ENCODE data around the gene MED25. TPM values are rescaled to one million over a fixed set of nuclear protein-coding genes. Genes with fewer than 3 reads are reported as not detected.

MED25 gene
- total and polyA plus RNA-seq, 3 experiments from 2014 or later: 23.7 to 47.2 (median 42.3) TPM

GRCh38 chr19:49870309-49870901 is 52.3 kb downstream of the MED25 start:
- Histone ChIP-seq H3K4me1 (ENCODE audit: insufficient read depth, low read length) (peaks cover 44% of the 10 kb centered on the region), H3K27ac (ENCODE audit: low read depth, low read length) (peak overlapping the region; percentile 71), H3K4me3 (ENCODE audit: low read length) (peak overlapping the region; percentile 73), H3K9me3 (ENCODE audit: low read length) (no peaks in the 10 kb centered on the region), H3K36me3 (ENCODE audit: insufficient read depth, low read length) (no peaks in the 10 kb centered on the region), H3K27me3 (ENCODE audit: insufficient read depth, low read length, poor library complexity, severe bottlenecking) (no peaks in the 10 kb centered on the region)
- peaks cover 21 to 36% (median 27%) of the 10 kb centered on the region in 3 donors for H3K4me1 Mint-ChIP-seq
- peak overlapping the region in 7 of 8 donors; percentile 66 to 97 (median 89) for H3K27ac Mint-ChIP-seq
- POLR2A ChIA-PET: interaction anchor here (0.6 to 1.1 kb wide), 2 partner anchors 11 to 191 kb away, joined by 3 to 4 read pairs; no protein-coding TSS in a partner anchor
- CTCF ChIA-PET: interaction anchor here (1.8 kb wide), 1 partner anchor 20 kb away, joined by 6 read pairs; no protein-coding TSS in a partner anchor
- H3K27me3 Mint-ChIP-seq: peaks cover 0 to 4% of the 10 kb centered on the region in 2 donors
- peaks cover 0 to 3% (median 0%) of the 10 kb centered on the region in 5 donors for H3K9me3 Mint-ChIP-seq
- peak in 1 of 5 donors; percentile 49 for DNase-seq
- H3K36me3 Mint-ChIP-seq: peaks cover 0 to 17% (median 0%) of the 10 kb centered on the region in 3 donors
- peak overlapping the region in 2 of 7 donors; percentile 84 to 86 for H3K4me3 Mint-ChIP-seq

DNA sequence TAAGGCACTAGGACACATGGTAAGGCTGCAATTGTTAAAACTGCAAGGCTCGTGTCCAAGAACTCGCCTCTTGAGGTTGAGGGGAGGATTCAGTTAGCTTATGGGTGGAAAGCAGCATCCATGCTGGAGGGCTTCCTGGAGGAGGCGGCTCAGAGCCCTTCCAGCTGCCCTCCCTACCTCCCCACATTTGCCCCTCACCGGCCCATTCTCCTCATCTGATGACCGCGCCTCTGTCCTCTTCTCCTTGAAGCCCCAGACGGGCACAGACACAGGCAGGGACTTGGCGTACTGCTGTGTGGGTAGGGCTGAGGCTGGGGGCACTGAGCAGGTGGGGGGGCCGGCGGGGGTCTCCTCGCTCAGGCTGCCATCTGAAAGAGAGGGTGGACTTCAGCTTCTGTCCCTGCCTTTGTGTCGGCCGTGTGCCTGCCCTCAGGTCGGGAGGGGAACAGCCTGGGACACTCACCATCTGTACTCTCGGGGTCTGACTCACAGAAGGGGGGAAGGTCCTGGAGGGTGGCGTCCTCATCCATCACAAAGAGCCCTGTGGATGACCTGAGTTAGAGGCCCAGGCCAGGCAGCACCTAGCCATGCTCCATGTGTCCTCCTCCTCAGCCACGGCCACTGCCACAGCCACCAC is 53.4 kb downstream of the MED25 start:
- Mint-ChIP-seq H3K27ac (peak overlapping the region in 5 of 8 donors; percentile 29 to 93 (median 68)), H3K36me3 (peaks cover 0 to 15% (median 0%) of the 10 kb centered on the region in 3 donors), H3K4me1 (peaks cover 24 to 33% (median 27%) of the 10 kb centered on the region in 3 donors), H3K9me3 (peaks cover 0 to 3% (median 0%) of the 10 kb centered on the region in 5 donors), H3K27me3 (peaks cover 0 to 4% of the 10 kb centered on the region in 2 donors), H3K4me3 (peak overlapping the region in 4 of 7 donors; percentile 20 to 55 (median 36))
- DNase-seq: peak in 1 of 5 donors; percentile 45
- Histone ChIP-seq H3K9me3 (ENCODE audit: low read length) (no peaks in the 10 kb centered on the region), H3K36me3 (ENCODE audit: insufficient read depth, low read length) (no peaks in the 10 kb centered on the region), H3K27me3 (ENCODE audit: insufficient read depth, low read length, poor library complexity, severe bottlenecking) (no peaks in the 10 kb centered on the region), H3K4me1 (ENCODE audit: insufficient read depth, low read length) (peaks cover 41% of the 10 kb centered on the region), H3K27ac (ENCODE audit: low read depth, low read length) (no peak overlapping the region), H3K4me3 (ENCODE audit: low read length) (no peak overlapping the region)
- ChIA-PET POLR2A (interaction anchor here (0.6 kb wide), 1 partner anchor 192 kb away, joined by 3 read pairs; no protein-coding TSS in a partner anchor), CTCF (no interaction called here)

GRCh38 chr19:49872245-49873128 is 54.4 kb downstream of the MED25 start:
- H3K27me3 Mint-ChIP-seq: peaks cover 0 to 3% of the 10 kb centered on the region in 2 donors
- Histone ChIP-seq H3K4me1 (ENCODE audit: insufficient read depth, low read length) (peaks cover 36% of the 10 kb centered on the region), H3K27me3 (ENCODE audit: insufficient read depth, low read length, poor library complexity, severe bottlenecking) (no peaks in the 10 kb centered on the region), H3K36me3 (ENCODE audit: insufficient read depth, low read length) (no peaks in the 10 kb centered on the region), H3K9me3 (ENCODE audit: low read length) (no peaks in the 10 kb centered on the region), H3K27ac (ENCODE audit: low read depth, low read length) (no peak overlapping the region), H3K4me3 (ENCODE audit: low read length) (no peak overlapping the region)
- peaks cover 0 to 3% (median 0%) of the 10 kb centered on the region in 5 donors for H3K9me3 Mint-ChIP-seq
- H3K27ac Mint-ChIP-seq: peak overlapping the region in 3 of 8 donors; percentile 10 to 73 (median 72)
- CTCF ChIA-PET: no interaction called here
- peaks cover 18 to 27% (median 24%) of the 10 kb centered on the region in 3 donors for H3K4me1 Mint-ChIP-seq
- no peak for DNase-seq
- peak overlapping the region in 5 of 7 donors; percentile 20 to 69 (median 39) for H3K4me3 Mint-ChIP-seq
- POLR2A ChIA-PET: no interaction called here
- H3K36me3 Mint-ChIP-seq: peaks cover 0 to 8% (median 0%) of the 10 kb centered on the region in 3 donors

DNA sequence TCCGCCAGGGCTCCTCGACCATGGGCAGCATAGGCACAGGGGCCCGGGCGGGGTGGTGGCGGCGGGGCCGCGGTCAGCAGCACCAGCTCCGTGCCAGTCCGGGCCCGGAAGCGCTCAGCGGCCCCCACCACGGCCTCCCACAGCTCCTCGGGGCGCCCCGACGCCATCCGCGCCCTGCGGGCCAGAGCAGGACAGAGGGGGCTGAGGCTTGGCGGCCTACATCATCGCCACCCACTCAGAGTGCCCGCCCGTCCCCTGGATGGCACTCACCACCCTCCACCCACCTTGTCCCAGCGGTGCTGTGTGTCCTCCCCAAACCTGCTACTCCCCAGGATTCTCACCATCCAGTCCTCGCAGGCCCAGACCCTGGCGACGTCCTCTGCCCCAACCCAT is 55.0 kb downstream of the MED25 start:
- POLR2A ChIA-PET: no interaction called here
- no peaks in the 10 kb centered on the region for H3K9me3 ChIP-seq (ENCODE audit: low read length)
- Mint-ChIP-seq H3K27me3 (peaks cover 0 to 1% of the 10 kb centered on the region in 2 donors), H3K27ac (no peak overlapping the region), H3K4me3 (no peak overlapping the region), H3K4me1 (peaks cover 18 to 31% (median 27%) of the 10 kb centered on the region in 3 donors), H3K36me3 (peaks cover 0 to 8% (median 2%) of the 10 kb centered on the region in 3 donors), H3K9me3 (peaks cover 0 to 3% (median 0%) of the 10 kb centered on the region in 5 donors)
- H3K4me3 ChIP-seq (ENCODE audit: low read length): no peak overlapping the region
- no peak overlapping the region for H3K27ac ChIP-seq (ENCODE audit: low read depth, low read length)
- H3K36me3 ChIP-seq (ENCODE audit: insufficient read depth, low read length): no peaks in the 10 kb centered on the region
- DNase-seq: no peak
- H3K27me3 ChIP-seq (ENCODE audit: insufficient read depth, low read length, poor library complexity, severe bottlenecking): no peaks in the 10 kb centered on the region
- H3K4me1 ChIP-seq (ENCODE audit: insufficient read depth, low read length): peaks cover 32% of the 10 kb centered on the region
- CTCF ChIA-PET: no interaction called here

- Mint-ChIP-seq H3K27me3 (peaks cover 0 to 3% of the 10 kb centered on the region in 2 donors), H3K4me3 (peak overlapping the region in 1 of 7 donors; percentile 18), H3K9me3 (no peaks in the 10 kb centered on the region), H3K36me3 (peaks cover 0 to 10% (median 2%) of the 10 kb centered on the region in 3 donors), H3K4me1 (peaks cover 21 to 38% (median 34%) of the 10 kb centered on the region in 3 donors), H3K27ac (peak overlapping the region in 1 of 8 donors; percentile 39)
- Histone ChIP-seq H3K27me3 (ENCODE audit: insufficient read depth, low read length, poor library complexity, severe bottlenecking) (no peaks in the 10 kb centered on the region), H3K36me3 (ENCODE audit: insufficient read depth, low read length) (no peaks in the 10 kb centered on the region), H3K9me3 (ENCODE audit: low read length) (no peaks in the 10 kb centered on the region), H3K27ac (ENCODE audit: low read depth, low read length) (no peak overlapping the region), H3K4me1 (ENCODE audit: insufficient read depth, low read length) (peaks cover 32% of the 10 kb centered on the region), H3K4me3 (ENCODE audit: low read length) (no peak overlapping the region)
- no peak for DNase-seq
- ChIA-PET CTCF (no interaction called here), POLR2A (interaction anchor here (0.5 kb wide), 1 partner anchor 63 kb away, joined by 3 read pairs; no protein-coding TSS in a partner anchor)
Measured at GRCh38 chr19:49873834-49874233, 55.7 kb downstream of the MED25 start.

- peak overlapping the region in 5 of 8 donors; percentile 40 to 84 (median 61) for H3K27ac Mint-ChIP-seq
- no peak for DNase-seq
- Histone ChIP-seq H3K4me3 (ENCODE audit: low read length) (no peak overlapping the region), H3K27me3 (ENCODE audit: insufficient read depth, low read length, poor library complexity, severe bottlenecking) (no peaks in the 10 kb centered on the region), H3K4me1 (ENCODE audit: insufficient read depth, low read length) (peaks cover 30% of the 10 kb centered on the region), H3K36me3 (ENCODE audit: insufficient read depth, low read length) (no peaks in the 10 kb centered on the region), H3K27ac (ENCODE audit: low read depth, low read length) (no peak overlapping the region), H3K9me3 (ENCODE audit: low read length) (no peaks in the 10 kb centered on the region)
- peaks cover 0 to 18% (median 4%) of the 10 kb centered on the region in 3 donors for H3K36me3 Mint-ChIP-seq
- CTCF ChIA-PET: no interaction called here
- peaks cover 25 to 45% (median 38%) of the 10 kb centered on the region in 3 donors for H3K4me1 Mint-ChIP-seq
- H3K27me3 Mint-ChIP-seq: peaks cover 0 to 3% of the 10 kb centered on the region in 2 donors
- POLR2A ChIA-PET: interaction anchor here (0.5 kb wide), 1 partner anchor 27 kb away, joined by 4 read pairs; no protein-coding TSS in a partner anchor
- H3K4me3 Mint-ChIP-seq: peak overlapping the region in 3 of 7 donors; percentile 20 to 78 (median 54)
- H3K9me3 Mint-ChIP-seq: no peaks in the 10 kb centered on the region
Measured at GRCh38 chr19:49874503-49875157, 56.5 kb downstream of the MED25 start.

DNA sequence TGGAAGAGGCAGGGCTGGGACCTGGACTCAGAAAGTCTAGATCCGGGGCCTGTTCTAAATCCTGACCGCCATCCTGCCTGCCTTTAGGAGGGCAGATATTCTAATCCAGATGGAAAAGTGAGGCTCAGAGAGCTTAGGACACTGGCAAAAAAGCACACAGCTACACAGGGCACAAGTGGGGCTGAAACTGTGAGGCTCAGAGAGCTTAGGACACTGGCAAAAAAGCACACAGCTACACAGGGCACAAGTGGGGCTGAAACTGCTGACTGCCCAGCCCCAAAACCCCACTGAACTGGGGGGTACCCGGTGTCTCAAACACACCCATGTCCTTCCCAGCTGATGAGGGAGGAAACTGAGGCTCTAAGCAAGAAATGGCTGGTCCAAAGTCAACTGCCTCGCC is 57.1 kb downstream of the MED25 start:
- H3K27ac Mint-ChIP-seq: peak overlapping the region in 5 of 8 donors; percentile 40 to 81 (median 61)
- H3K4me3 Mint-ChIP-seq: peak overlapping the region in 2 of 7 donors; percentile 54 to 78
- ChIA-PET CTCF (no interaction called here), POLR2A (interaction anchor here (3.0 kb wide), 1 partner anchor 8 kb away, joined by 33 read pairs; the partner anchor contains the start of gene PNKP)
- Histone ChIP-seq H3K36me3 (ENCODE audit: insufficient read depth, low read length) (peaks cover 2% of the 10 kb centered on the region), H3K27ac (ENCODE audit: low read depth, low read length) (peak overlapping the region; percentile 98), H3K9me3 (ENCODE audit: low read length) (no peaks in the 10 kb centered on the region), H3K27me3 (ENCODE audit: insufficient read depth, low read length, poor library complexity, severe bottlenecking) (no peaks in the 10 kb centered on the region), H3K4me1 (ENCODE audit: insufficient read depth, low read length) (peaks cover 27% of the 10 kb centered on the region), H3K4me3 (ENCODE audit: low read length) (peak overlapping the region; percentile 78)
- H3K36me3 Mint-ChIP-seq: peaks cover 0 to 22% (median 4%) of the 10 kb centered on the region in 3 donors
- H3K9me3 Mint-ChIP-seq: no peaks in the 10 kb centered on the region
- H3K4me1 Mint-ChIP-seq: peaks cover 23 to 42% (median 36%) of the 10 kb centered on the region in 3 donors
- peaks cover 0 to 3% of the 10 kb centered on the region in 2 donors for H3K27me3 Mint-ChIP-seq
- DNase-seq: no peak

Data from CD8-positive, alpha-beta memory T cell (primary cell).